H1 (cell line): Measurements from ENCODE around the gene IL10. TPM values are rescaled to one million over a fixed set of nuclear protein-coding genes. Genes with fewer than 3 reads are reported as not detected.

ENCODE experiments used
- CTCF ChIA-PET: fragments of 300-600 bp; sonication (Branson Sonifier 250); formaldehyde crosslinking; loops from one replicate; lab custom pipeline; 2021; ENCODE audit not compliant: partially characterized antibody; lab: Charles Lee
- POLR2A ChIA-PET: fragments of 300-600 bp; sonication (Branson Sonifier 250); formaldehyde crosslinking; loops from one replicate; lab custom pipeline; 2021; ENCODE audit warnings: inconsistent platforms; ENCODE audit not compliant: partially characterized antibody; lab: Charles Lee
- DNase-seq, 2 experiments: peaks; one replicate each; pipeline versions ENCODE4 v3.0.0 to v3.0.0-alpha.2; 2010 to 2022; ENCODE audit warnings: low spot score in 2 of 2, low read depth in 1 of 2, mixed read lengths in 1 of 2
- FAIRE-seq: peaks from 2 replicates; lab custom pipeline; 2011; peaks lifted over from hg19 to GRCh38; lab: Jason Lieb, UNC
- H2AFZ ChIP-seq: 2 replicates; pipeline ENCODE4 v1.8.1; 2012; ENCODE audit warnings: low read length, inconsistent platforms
- H2AK5ac ChIP-seq: 2 replicates; pipeline ENCODE4 v1.6.1; 2013; ENCODE audit warnings: low read depth, low read length
- H2BK120ac ChIP-seq: replicated peaks from 2 replicates; pipeline ENCODE3; 2013; ENCODE audit warnings: low read depth, low read length, inconsistent platforms
- H2BK12ac ChIP-seq: 2 replicates; pipeline ENCODE4 v1.6.1; 2013; ENCODE audit warnings: low read depth, low read length
- H2BK15ac ChIP-seq: 2 replicates; pipeline ENCODE4 v1.6.1; 2013; ENCODE audit warnings: low read length
- H2BK20ac ChIP-seq: 2 replicates; pipeline ENCODE4 v1.6.1; 2013; ENCODE audit warnings: low read length
- H2BK5ac ChIP-seq: 2 replicates; pipeline ENCODE4 v1.6.1; 2013; ENCODE audit warnings: low read depth, low read length
- H3K14ac ChIP-seq: 2 replicates; pipeline ENCODE4 v1.6.1; 2013; ENCODE audit warnings: inconsistent platforms; ENCODE audit not compliant: insufficient read length
- H3K18ac ChIP-seq: 2 replicates; pipeline ENCODE4 v1.6.1; 2013; ENCODE audit warnings: low read length; ENCODE audit errors: extremely low read depth
- H3K23ac ChIP-seq: 2 replicates; pipeline ENCODE4 v1.6.1; 2013; ENCODE audit warnings: inconsistent platforms; ENCODE audit not compliant: insufficient read length
- H3K23me2 ChIP-seq: 2 replicates; pipeline ENCODE4 v1.6.1; 2013; ENCODE audit warnings: low read depth, low read length
- H3K27ac ChIP-seq: 2 replicates; pipeline ENCODE4 v1.6.1; 2011; ENCODE audit warnings: low read depth, low read length, inconsistent platforms
- H3K27me3 ChIP-seq, 4 experiments: replicated peaks in 1 of 4; 1 replicate in 1 of 4; 2 replicates in 3 of 4; pipeline versions ENCODE4 v1.6.1 to v1.8.1; 2011 to 2013; ENCODE audit warnings: low read length in 3 of 4, mild to moderate bottlenecking in 3 of 4, inconsistent platforms in 2 of 4, mixed read lengths in 2 of 4, moderate library complexity in 1 of 4; ENCODE audit not compliant: control insufficient read depth in 3 of 4, insufficient read depth in 3 of 4; ENCODE audit errors: extremely low read depth in 1 of 4
- H3K36me3 ChIP-seq, 4 experiments: 2 replicates each; pipeline versions ENCODE4 v1.6.1 to v1.8.1; 2011 to 2013; ENCODE audit warnings: mild to moderate bottlenecking in 4 of 4, low read length in 3 of 4, moderate library complexity in 2 of 4, control low read depth in 1 of 4, inconsistent platforms in 1 of 4; ENCODE audit not compliant: insufficient read depth in 4 of 4, control insufficient read depth in 2 of 4
- H3K4ac ChIP-seq: replicated peaks from 2 replicates; pipeline ENCODE3; 2013; ENCODE audit warnings: low read length, low read depth, mixed read lengths, inconsistent platforms; ENCODE audit not compliant: insufficient read length
- H3K4me1 ChIP-seq, 4 experiments: replicated peaks in 1 of 4; 1 replicate in 1 of 4; 2 replicates in 3 of 4; pipeline versions ENCODE4 v1.6.1 to v1.8.1; 2011 to 2013; ENCODE audit warnings: low read length in 3 of 4, inconsistent platforms in 2 of 4, mixed read lengths in 1 of 4; ENCODE audit not compliant: insufficient read depth in 4 of 4, control insufficient read depth in 3 of 4
- H3K4me2 ChIP-seq, 2 experiments: 2 replicates each; pipeline versions ENCODE4 v1.6.1 to v1.8.1; 2011 to 2013; ENCODE audit warnings: low read depth in 2 of 2, low read length in 2 of 2, control low read depth in 1 of 2, inconsistent platforms in 1 of 2, mild to moderate bottlenecking in 1 of 2; ENCODE audit not compliant: insufficient read depth in 1 of 2
- H3K4me3 ChIP-seq, 4 experiments: fragments of 200-600, 300-600 bp in 1 of 4; sonication (generic), shearing (Covaris generic), sonication (Bioruptor Twin) in 1 of 4; 2 replicates each; pipeline versions ENCODE4 v1.5.1 to v1.8.1; 2011 to 2016; ENCODE audit warnings: low read length in 4 of 4, low read depth in 3 of 4, control low read depth in 2 of 4, inconsistent platforms in 2 of 4, mild to moderate bottlenecking in 2 of 4, mixed read lengths in 1 of 4, moderate library complexity in 1 of 4; ENCODE audit not compliant: insufficient read depth in 2 of 4; ENCODE audit errors: extremely low read depth in 1 of 4
- H3K56ac ChIP-seq: replicated peaks from 2 replicates; pipeline ENCODE3; 2013; ENCODE audit warnings: low read depth, mild to moderate bottlenecking, mixed read lengths, low read length, inconsistent platforms; ENCODE audit not compliant: insufficient read length
- H3K79me1 ChIP-seq: 2 replicates; pipeline ENCODE4 v1.6.1; 2013; ENCODE audit warnings: low read depth, low read length, control low read depth
- H3K79me2 ChIP-seq, 2 experiments: 2 replicates each; pipeline versions ENCODE4 v1.6.1 to v1.8.1; 2012 to 2013; ENCODE audit warnings: low read length in 2 of 2, mild to moderate bottlenecking in 2 of 2, inconsistent platforms in 1 of 2; ENCODE audit not compliant: insufficient read depth in 2 of 2, control insufficient read depth in 1 of 2
- H3K9ac ChIP-seq, 4 experiments: replicated peaks in 1 of 4; 1 replicate in 1 of 4; 2 replicates in 3 of 4; pipeline versions ENCODE4 v1.6.1 to v1.8.1; 2011 to 2013; ENCODE audit warnings: low read depth in 3 of 4, low read length in 3 of 4, control low read depth in 2 of 4, mild to moderate bottlenecking in 2 of 4, moderate library complexity in 2 of 4, inconsistent platforms in 1 of 4; ENCODE audit errors: extremely low read depth in 1 of 4
- H3K9me3 ChIP-seq, 2 experiments: 2 replicates each; pipeline versions ENCODE4 v1.6.1 to v1.8.1; 2012 to 2013; ENCODE audit warnings: mild to moderate bottlenecking in 2 of 2, moderate library complexity in 2 of 2, control low read depth in 1 of 2, inconsistent platforms in 1 of 2, low read depth in 1 of 2, low read length in 1 of 2, mixed read lengths in 1 of 2; ENCODE audit not compliant: insufficient read depth in 2 of 2
- H4K20me1 ChIP-seq, 2 experiments: replicated peaks in 1 of 2; 2 replicates each; pipeline versions ENCODE3 to v1.8.1; 2011 to 2013; ENCODE audit warnings: inconsistent platforms in 2 of 2, low read length in 2 of 2, mild to moderate bottlenecking in 1 of 2; ENCODE audit not compliant: insufficient read depth in 2 of 2, control insufficient read depth in 1 of 2
- H4K5ac ChIP-seq: 2 replicates; pipeline ENCODE4 v1.6.1; 2013; ENCODE audit warnings: low read length, low read depth, mixed read lengths, inconsistent platforms; ENCODE audit not compliant: insufficient read length
- H4K8ac ChIP-seq: 2 replicates; pipeline ENCODE4 v1.8.0; 2013; ENCODE audit warnings: mild to moderate bottlenecking, moderate library complexity, low read length, inconsistent platforms; ENCODE audit not compliant: insufficient read depth; ENCODE audit errors: extremely low read depth
- H4K91ac ChIP-seq: replicated peaks from 2 replicates; pipeline ENCODE3; 2013; ENCODE audit warnings: low read length, mixed read lengths, inconsistent platforms; ENCODE audit not compliant: insufficient read length
- ATF2 ChIP-seq: IDR thresholded peaks from 2 replicates; pipeline ENCODE4 v1.6.1; 2012; ENCODE audit warnings: low read length, inconsistent platforms
- CBX8 ChIP-seq: fragments of 300-800, 300-1000 bp; sonication (generic); IDR thresholded peaks from 2 replicates; pipeline ENCODE4 v1.7.1; 2016; ENCODE audit warnings: low read depth, low read length, borderline replicate concordance
- CEBPB ChIP-seq: IDR thresholded peaks from 2 replicates; pipeline ENCODE4 v1.6.1; 2012; ENCODE audit warnings: low read depth, low read length
- EP300 ChIP-seq, 2 experiments: IDR thresholded peaks; 1 replicate in 1 of 2; 2 replicates in 1 of 2; pipeline ENCODE4 v1.6.1; 2011 to 2012; ENCODE audit warnings: low read depth in 2 of 2, low read length in 2 of 2, mild to moderate bottlenecking in 2 of 2, borderline replicate concordance in 1 of 2, inconsistent platforms in 1 of 2, moderate library complexity in 1 of 2
- HDAC2 ChIP-seq, 2 experiments: fragments of 300-600 bp in 1 of 2; sonication (generic) in 1 of 2; IDR thresholded peaks; 2 replicates each; pipeline ENCODE4 v1.6.1; 2011 to 2012; ENCODE audit warnings: low read depth in 2 of 2, low read length in 2 of 2, mild to moderate bottlenecking in 2 of 2, moderate library complexity in 2 of 2, borderline replicate concordance in 1 of 2, inconsistent platforms in 1 of 2
- NRF1 ChIP-seq: IDR thresholded peaks from 2 replicates; pipeline ENCODE4 v1.6.1; 2011; ENCODE audit warnings: mild to moderate bottlenecking, low read depth, low read length, improper control_type of control experiment
- RNF2 ChIP-seq: fragments of 200-900, 300-1000 bp; sonication (generic); IDR thresholded peaks from 2 replicates; pipeline ENCODE4 v1.7.1; 2016; ENCODE audit warnings: borderline replicate concordance, low read depth, mild to moderate bottlenecking, antibody characterized with exemption, low read length; ENCODE audit not compliant: poor library complexity, severe bottlenecking; ENCODE audit errors: missing control alignments
- SRF ChIP-seq: IDR thresholded peaks from 2 replicates; pipeline ENCODE4 v1.6.1; 2011; ENCODE audit warnings: mild to moderate bottlenecking, low read depth, low read length, moderate library complexity
- TCF12 ChIP-seq: IDR thresholded peaks from 2 replicates; pipeline ENCODE4 v1.6.1; 2011; ENCODE audit warnings: low read depth, mild to moderate bottlenecking, low read length
- USF2 ChIP-seq: IDR thresholded peaks from 2 replicates; pipeline ENCODE4 v1.6.1; 2011; ENCODE audit warnings: low read length, improper control_type of control experiment
- WGBS, 2 experiments: shearing (Covaris generic) in 1 of 2; methylation state at CpG; one replicate each; pipeline versions ENCODE4 v1.1.6 to v1.1.7; 2013 to 2015; ENCODE audit warnings: low lambda C conversion rate in 2 of 2, mixed read lengths in 2 of 2, inconsistent platforms in 1 of 2, low coverage in 1 of 2, missing lambda C conversion rate in 1 of 2; ENCODE audit not compliant: insufficient replicate concordance in 2 of 2, insufficient coverage in 1 of 2, insufficient read length in 1 of 2; ENCODE audit errors: extremely low coverage in 1 of 2, missing lambda C conversion rate in 1 of 2; 5-methylcytosine and 5-hydroxymethylcytosine counted together
- polyA plus RNA-seq, 7 experiments: library from polyadenylated mRNA; depleted of rRNA in 3 of 7; stranded (reverse) in 5 of 7; unstranded in 2 of 7; fragments of >200 nt in 5 of 7; fragments of 200-250 nt in 2 of 7; gene quantifications; 1 replicate in 5 of 7; 2 replicates in 1 of 7; 4 replicates in 1 of 7; pipeline versions ENCODE4 v1.2.1 to v1.2.3, GENCODE V29; 2011 to 2013; ENCODE audit warnings: missing spikeins in 2 of 7, mixed read lengths in 2 of 7
- total RNA-seq: library from RNA; stranded (reverse); fragmentation: NEBNext Ultra II Directional; extraction: Animal tissue kit (Norgen Biotek cat#: 25700); gene quantifications from 2 replicates; pipeline ENCODE4 v1.2.1, GENCODE V29; 2021

Gene IL10
- total and polyA plus RNA-seq, 2 of the 8 experiments (the other 6 are each of a cell fraction or from before 2014, with no cell fraction given), result not detected

- CTCF ChIA-PET, result interaction anchor here (1.3 to 1.9 kb wide), 5 partner anchors 8 to 159 kb away, joined by 4 to 8 read pairs (median 4); partner anchors contain the start of gene IL20
- FAIRE-seq, result no peak
- TF ChIP-seq HDAC2 (IDR thresholded peaks at IDR 0.05; ENCODE audit: borderline replicate concordance in 1 of 2, low read depth in 2 of 2, low read length in 2 of 2) (no peak), NRF1 (no peak), EP300 (IDR thresholded peaks at IDR 0.05; ENCODE audit: borderline replicate concordance in 1 of 2, low read depth in 2 of 2, low read length in 2 of 2) (no peak), RNF2 (no peak), TCF12 (no peak), ATF2 (no peak), CEBPB (no peak), SRF (no peak), USF2 (no peak), CBX8 (no peak)
Measured at GRCh38 chr1:206753141-206753540, 19.2 kb downstream of the IL10 start.

More at GRCh38 chr1:206753141-206753540, 19.2 kb downstream of the IL10 start:
- Histone ChIP-seq H3K4me3 (no peak overlapping the region), H3K56ac (no peak overlapping the region), H3K79me2 (no peaks in the 10 kb centered on the region), H3K4ac (no peak overlapping the region), H2AK5ac (no peak overlapping the region), H3K27ac (no peak overlapping the region), H3K9me3 (no peaks in the 10 kb centered on the region), H2BK5ac (no peak overlapping the region), H4K8ac (no peak overlapping the region), H3K14ac (no peak overlapping the region), H2BK15ac (no peak overlapping the region), H3K4me2 (no peak overlapping the region), H4K91ac (no peak overlapping the region), H3K79me1 (no peaks in the 10 kb centered on the region), H2AFZ (no peak overlapping the region), H3K9ac (no peak overlapping the region), H3K36me3 (no peaks in the 10 kb centered on the region), H2BK12ac (no peak overlapping the region), H2BK20ac (no peak overlapping the region), H3K23ac (no peak overlapping the region), H3K4me1 (no peaks in the 10 kb centered on the region), H4K5ac (no peak overlapping the region), H3K18ac (no peak overlapping the region), H2BK120ac (no peak overlapping the region), H3K27me3 (peaks cover 2 to 7% (median 4%) of the 10 kb centered on the region in 4 experiments; a peak in 5 of 7 replicates), H4K20me1 (no peaks in the 10 kb centered on the region), H3K23me2 (no peaks in the 10 kb centered on the region)
- POLR2A ChIA-PET, result no interaction called here
- WGBS, 2 experiments, result 93% methylated on average over 3 of the region's 3 CpGs; no CpG with 5 or more reads in 1 of the 2 experiments
- no peak for DNase-seq
